Colonic mucosa (tissue), 4 donors: ENCODE results near the gene TUBG2. TPM values are rescaled to one million over a fixed set of nuclear protein-coding genes. Genes with fewer than 3 reads are reported as not detected.
A peak's percentile ranks its signal among the peaks of the same experiment; 100 is the strongest.
"Not testable (repeated sequence)": the region's sequence is repeated elsewhere in the genome, so short reads cannot be mapped to it uniquely, and the experiment has no call there.

Experiments used
- DNase-seq: peaks from one replicate; pipeline ENCODE4 v3.0.0-alpha.2; 2020
- H3K27ac ChIP-seq: fragments of 200-600 bp; one replicate; pipeline ENCODE4 v1.8.0; 2021
- H3K27me3 ChIP-seq: fragments of 200-600 bp; one replicate; pipeline ENCODE4 v1.8.0; 2021
- H3K36me3 ChIP-seq: fragments of 200-600 bp; one replicate; pipeline ENCODE4 v1.8.0; 2021
- H3K4me1 ChIP-seq: fragments of 200-600 bp; one replicate; pipeline ENCODE4 v1.8.0; 2021; ENCODE audit warnings: mild to moderate bottlenecking
- H3K4me3 ChIP-seq: fragments of 200-600 bp; one replicate; pipeline ENCODE4 v1.8.0; 2021
- H3K9ac ChIP-seq, 2 donors: one replicate each; pipeline ENCODE4 v1.7.0; 2013; ENCODE audit warnings: control low read depth in 2 of 2, low read depth in 2 of 2, low read length in 2 of 2
- H3K9me3 ChIP-seq: fragments of 200-600 bp; one replicate; pipeline ENCODE4 v1.8.0; 2021
- intact Hi-C: fragments of 100-400 bp; cut with DNase I; formaldehyde crosslinking; loops from one replicate; pipeline ENCODE4 v1.14.1; 2022
- total RNA-seq, 2 donors: library from RNA; stranded (reverse); fragmentation: NEBNext Ultra II Directional in 1 of 2; extraction: Animal tissue kit (Norgen Biotek cat#: 25700) in 1 of 2; gene quantifications; one replicate each; pipeline ENCODE4 v1.2.1, GENCODE V29; 2021
- TF ChIP-seq, protein P1 (sequence below): fragments of 200-600 bp; IDR thresholded peaks from one replicate; pipeline ENCODE4 v1.8.0; 2022; ENCODE audit warnings: antibody characterized with exemption, mild to moderate bottlenecking
- donor health status: healthy.
- donor health status: DM: no; HTN: no; CAD: no.
- donor health status: DM: no; HTN: no; CAD: no.

Gene TUBG2
- total RNA-seq, 2 donors from 2014 or later, result 5.6 to 7.7 TPM

DNA sequence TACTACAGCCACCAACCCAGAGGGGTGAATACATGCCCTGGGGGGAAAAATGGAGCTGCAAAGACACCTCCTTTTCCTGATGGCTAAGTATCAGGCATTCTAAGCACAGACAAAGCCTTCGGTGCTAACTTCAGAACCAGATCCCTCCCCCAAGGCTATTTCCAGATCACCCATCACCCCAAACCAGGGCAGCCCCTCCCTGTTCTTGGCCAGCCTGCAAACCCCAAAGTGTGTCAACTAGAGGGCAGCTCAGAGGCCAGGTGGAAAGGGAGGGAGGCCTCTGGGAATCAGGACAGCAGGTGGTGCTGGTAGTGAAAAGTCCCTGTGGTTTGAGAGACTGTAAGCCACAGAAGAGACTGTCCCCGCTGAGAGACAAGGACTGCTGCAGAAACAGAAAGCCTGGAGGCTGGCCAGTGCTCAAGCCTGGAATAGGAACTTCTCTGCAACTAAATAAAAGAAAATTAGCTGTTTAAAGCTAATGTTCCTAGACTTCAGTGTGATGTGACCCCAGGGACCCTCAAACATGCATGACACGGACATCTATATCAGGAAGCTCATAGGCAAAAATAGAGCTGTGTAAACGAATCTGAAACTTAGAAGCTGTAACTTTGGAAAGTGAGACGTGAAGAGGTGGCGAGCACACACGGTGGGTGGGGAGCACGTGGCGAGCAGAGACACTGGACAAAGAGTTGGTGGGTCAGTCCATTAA lies 40.5 kb upstream of the TUBG2 start:
- peak; percentile 52 for DNase-seq
- intact Hi-C loops, result no loop called here
- Histone ChIP-seq H3K36me3 (peaks cover 4% of the 10 kb centered on the region), H3K4me3 (no peak overlapping the region), H3K27me3 (no peaks in the 10 kb centered on the region), H3K27ac (no peak overlapping the region), H3K9ac (peak overlapping the region; percentile 12 to 38), H3K9me3 (no peaks in the 10 kb centered on the region), H3K4me1 (no peaks in the 10 kb centered on the region)
- TF ChIP-seq, protein P1, sequence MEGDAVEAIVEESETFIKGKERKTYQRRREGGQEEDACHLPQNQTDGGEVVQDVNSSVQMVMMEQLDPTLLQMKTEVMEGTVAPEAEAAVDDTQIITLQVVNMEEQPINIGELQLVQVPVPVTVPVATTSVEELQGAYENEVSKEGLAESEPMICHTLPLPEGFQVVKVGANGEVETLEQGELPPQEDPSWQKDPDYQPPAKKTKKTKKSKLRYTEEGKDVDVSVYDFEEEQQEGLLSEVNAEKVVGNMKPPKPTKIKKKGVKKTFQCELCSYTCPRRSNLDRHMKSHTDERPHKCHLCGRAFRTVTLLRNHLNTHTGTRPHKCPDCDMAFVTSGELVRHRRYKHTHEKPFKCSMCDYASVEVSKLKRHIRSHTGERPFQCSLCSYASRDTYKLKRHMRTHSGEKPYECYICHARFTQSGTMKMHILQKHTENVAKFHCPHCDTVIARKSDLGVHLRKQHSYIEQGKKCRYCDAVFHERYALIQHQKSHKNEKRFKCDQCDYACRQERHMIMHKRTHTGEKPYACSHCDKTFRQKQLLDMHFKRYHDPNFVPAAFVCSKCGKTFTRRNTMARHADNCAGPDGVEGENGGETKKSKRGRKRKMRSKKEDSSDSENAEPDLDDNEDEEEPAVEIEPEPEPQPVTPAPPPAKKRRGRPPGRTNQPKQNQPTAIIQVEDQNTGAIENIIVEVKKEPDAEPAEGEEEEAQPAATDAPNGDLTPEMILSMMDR, result peak; percentile 24

DNA sequence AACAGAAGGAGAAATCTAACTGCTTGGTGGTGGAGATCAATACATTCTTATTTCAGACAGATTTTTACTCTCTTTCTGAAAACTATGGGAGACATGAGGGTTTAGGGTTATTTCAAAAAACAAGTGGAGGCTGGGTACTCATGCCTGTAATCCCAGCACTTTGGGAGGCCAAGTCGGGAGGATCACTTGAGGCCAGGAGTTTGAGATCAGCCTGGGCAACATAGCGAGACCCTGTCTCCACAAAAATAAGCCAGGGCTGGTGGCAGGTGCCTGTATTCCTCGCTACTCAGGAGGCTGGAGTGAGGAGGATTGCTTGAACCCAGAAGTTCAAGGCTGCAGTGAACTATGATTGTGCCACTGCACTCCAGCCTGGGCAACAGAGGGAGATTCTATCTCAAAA lies 37.1 kb upstream of the TUBG2 start:
- DNase-seq, intact Hi-C loops: not testable (repeated sequence)

DNA sequence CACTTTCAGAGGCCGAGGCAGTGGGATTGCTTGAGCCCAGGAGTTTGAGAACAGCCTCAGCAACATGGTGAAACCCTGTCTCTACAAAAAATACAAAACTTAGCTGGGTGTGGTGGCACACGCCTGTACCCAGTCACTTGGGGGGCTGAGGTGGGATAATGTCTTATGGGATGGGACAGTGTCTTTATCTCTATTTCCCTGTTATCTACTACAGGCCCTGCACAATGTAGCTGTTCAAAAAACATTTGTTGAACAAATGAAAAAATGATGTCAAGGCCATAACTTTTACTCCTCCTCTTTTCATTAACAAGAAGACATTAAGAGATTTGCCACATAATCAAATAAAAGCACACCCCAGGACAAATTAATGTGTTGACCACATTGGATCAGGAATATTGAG lies 35.8 kb upstream of the TUBG2 start:
- H3K9ac ChIP-seq, result no peak overlapping the region
- TF ChIP-seq, protein P1, result no peak
- intact Hi-C loops, result no loop called here
- no peaks in the 10 kb centered on the region for H3K27me3 ChIP-seq
- H3K36me3 ChIP-seq, result no peaks in the 10 kb centered on the region
- no peaks in the 10 kb centered on the region for H3K9me3 ChIP-seq
- no peaks in the 10 kb centered on the region for H3K4me1 ChIP-seq
- no peak overlapping the region for H3K4me3 ChIP-seq
- DNase-seq, result no peak
- no peak overlapping the region for H3K27ac ChIP-seq

More for the DNA sequence above, 37.1 kb upstream of the TUBG2 start:
- H3K9ac ChIP-seq, H3K27me3 ChIP-seq, H3K4me3 ChIP-seq, H3K27ac ChIP-seq, H3K9me3 ChIP-seq, H3K4me1 ChIP-seq, H3K36me3 ChIP-seq: not testable (repeated sequence)

DNA sequence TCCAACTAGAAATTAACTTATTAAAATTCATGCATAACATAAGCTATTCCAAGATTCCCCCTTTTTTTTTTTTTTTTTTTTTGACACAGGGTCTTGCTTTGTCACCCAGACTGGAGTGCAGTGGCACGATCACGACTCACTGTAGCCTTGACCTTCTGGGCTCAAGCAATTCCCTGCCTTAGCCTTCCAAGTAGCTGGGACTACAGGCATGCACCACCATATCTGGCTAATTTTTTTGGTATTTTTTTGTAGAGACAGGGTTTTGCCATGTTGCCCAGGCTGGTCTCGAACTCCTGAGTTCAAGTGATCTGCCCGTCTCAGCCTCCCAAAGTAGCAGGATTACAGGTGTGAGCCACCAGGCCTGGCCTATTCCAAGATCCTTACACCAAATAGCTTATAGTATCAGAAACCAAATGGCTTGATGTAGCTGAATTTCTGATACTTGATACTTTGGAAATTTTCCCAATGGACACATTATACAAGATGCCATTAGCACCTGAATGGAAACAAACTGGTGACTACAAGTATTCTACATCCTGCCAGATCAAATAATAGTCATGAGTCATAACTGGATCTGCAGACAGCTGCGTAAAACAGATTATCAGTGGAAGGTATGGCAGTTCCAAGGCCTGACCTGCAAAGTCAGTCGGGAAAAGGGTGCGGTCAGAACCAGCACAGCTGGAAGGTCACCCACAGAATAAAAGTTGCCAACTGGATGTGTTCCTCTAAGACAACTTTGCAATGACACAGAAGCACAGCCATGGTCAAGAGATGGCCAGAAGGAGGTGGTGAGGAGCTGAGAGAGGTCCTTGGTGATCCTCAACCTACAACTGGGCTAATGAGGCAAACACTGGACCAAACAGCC lies 35.1 kb upstream of the TUBG2 start:
- Histone ChIP-seq H3K4me1 (no peaks in the 10 kb centered on the region), H3K36me3 (no peaks in the 10 kb centered on the region), H3K9me3 (no peaks in the 10 kb centered on the region), H3K27me3 (no peaks in the 10 kb centered on the region), H3K4me3 (no peak overlapping the region), H3K27ac (no peak overlapping the region), H3K9ac (no peak overlapping the region)
- DNase-seq, result peak; percentile 62
- TF ChIP-seq, protein P1, result no peak
- intact Hi-C loops, result no loop called here

DNA sequence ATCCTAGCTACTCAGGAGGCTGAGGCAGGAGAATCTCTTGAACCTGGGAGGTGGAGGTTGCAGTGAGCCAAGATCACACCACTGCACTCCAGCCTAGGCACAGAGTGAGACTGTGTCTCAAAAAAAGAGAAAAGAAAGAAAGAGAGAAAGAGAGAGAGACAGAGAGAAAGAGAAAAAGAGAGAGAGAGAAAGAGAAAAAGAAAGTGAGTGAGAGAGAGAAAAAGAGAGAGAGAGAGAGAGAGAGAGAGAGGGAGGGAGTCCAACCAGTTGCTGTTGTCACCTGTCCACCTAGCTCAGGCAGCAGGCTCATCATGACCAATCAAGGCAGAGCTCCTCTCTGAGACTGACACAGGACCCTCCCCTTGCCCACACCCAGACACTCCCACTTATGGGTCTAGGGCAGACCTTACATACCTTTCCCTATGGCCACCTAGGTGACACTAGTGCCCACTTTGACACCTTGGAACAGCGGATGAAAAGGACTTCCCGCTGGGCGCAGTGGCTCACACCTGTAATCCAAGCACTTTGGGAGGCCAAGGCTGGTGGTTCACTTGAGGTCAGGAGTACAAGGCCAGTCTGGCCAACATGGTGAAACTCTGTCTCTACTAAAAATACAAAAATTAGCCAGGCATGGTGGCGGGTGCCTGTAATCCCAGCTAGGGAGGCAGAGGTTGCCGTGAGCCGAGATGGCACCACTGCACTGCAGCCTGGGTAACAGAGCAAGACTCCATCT lies 31.9 kb upstream of the TUBG2 start:
- H3K4me3 ChIP-seq, intact Hi-C loops, H3K4me1 ChIP-seq, H3K36me3 ChIP-seq, H3K9me3 ChIP-seq, H3K27me3 ChIP-seq, DNase-seq, H3K27ac ChIP-seq, H3K9ac ChIP-seq: not testable (repeated sequence)

DNA sequence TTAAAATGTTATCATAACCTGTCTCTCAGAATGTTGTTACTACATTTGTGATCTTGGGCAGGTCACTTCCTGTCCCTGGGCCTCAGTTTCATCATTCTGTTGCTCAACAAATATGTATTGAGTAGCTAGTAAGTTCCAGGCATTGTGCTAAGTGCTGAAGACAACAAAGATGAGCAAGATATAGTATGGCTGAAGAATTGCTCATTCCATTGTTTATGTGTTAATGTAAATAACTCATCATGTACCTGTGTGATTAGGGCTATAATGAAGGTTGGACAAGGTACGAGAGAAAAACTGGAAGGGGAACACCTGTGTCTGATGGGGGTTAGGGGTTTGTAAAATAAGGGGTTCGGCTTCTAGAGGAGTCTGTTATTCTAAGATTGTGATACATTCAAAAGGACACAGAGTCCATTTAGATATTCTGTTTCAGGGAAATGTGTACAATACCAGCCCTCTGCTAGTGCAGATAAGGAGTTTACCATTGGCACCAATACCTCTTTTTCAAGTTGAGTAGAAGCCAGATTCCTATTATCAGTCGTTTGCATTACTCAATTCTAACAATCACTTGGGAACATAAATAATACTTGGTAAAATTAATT lies 29.6 kb upstream of the TUBG2 start:
- H3K36me3 ChIP-seq, result no peaks in the 10 kb centered on the region
- no peak for DNase-seq
- H3K4me1 ChIP-seq, result no peaks in the 10 kb centered on the region
- H3K27me3 ChIP-seq, result no peaks in the 10 kb centered on the region
- H3K4me3 ChIP-seq, result no peak overlapping the region
- intact Hi-C loops, result no loop called here
- no peak overlapping the region for H3K27ac ChIP-seq
- TF ChIP-seq, protein P1, result no peak
- H3K9ac ChIP-seq, result no peak overlapping the region
- H3K9me3 ChIP-seq, result no peaks in the 10 kb centered on the region
